Medulla oblongata (tissue), 1 donor: Measurements from ENCODE around the gene YY1.
"Not testable (repeated sequence)": the region's sequence is repeated elsewhere in the genome, so short reads cannot be mapped to it uniquely, and the experiment has no call there.

Experiments
- DNase-seq: peaks from one replicate; pipeline ENCODE4 v3.0.0-alpha.2; 2015; ENCODE audit errors: extremely low spot score

Gene YY1

DNA sequence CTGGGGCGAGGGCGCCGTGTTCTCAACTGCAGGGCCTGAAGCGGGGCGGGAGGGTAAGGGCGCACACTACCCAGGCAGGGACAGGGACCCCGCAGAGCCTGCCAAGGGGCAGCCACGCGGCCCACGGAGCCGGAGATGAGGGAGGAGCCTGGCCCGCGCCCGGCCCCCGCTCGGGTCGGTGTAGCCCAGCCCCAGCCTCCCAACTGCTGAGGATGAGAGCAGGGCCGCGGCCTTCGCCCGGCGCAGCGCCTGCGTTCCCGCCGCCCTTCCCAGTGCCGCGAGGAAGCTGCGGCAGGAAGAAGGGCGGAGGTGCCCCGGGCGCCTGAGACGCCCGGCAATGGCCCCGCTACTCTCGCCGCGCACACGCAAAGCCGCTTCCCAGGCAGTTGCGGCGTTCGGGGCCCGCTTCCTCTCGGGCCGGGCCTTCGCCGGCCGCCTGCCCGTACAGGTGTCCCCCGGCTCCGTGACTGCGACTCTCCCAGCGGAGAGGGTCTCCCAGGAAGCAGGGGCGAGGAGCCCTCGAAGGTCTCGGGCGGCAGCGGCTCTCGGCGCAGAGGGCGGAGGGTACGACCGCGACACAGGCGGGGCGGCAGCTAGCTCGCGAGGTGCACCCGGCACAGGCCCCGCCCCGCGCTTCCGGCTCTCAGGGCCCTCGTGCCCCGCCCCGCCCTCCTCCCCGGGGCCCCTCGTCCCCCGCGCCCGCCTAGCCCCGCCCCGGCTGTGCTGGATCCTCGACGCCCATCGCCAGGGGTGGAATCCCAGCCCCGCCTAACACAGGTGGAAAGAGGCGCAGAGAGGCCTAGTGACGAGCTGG, 24.8 kb upstream of the YY1 start:
- DNase-seq: peak; percentile 79

- DNase-seq: no peak
Observed at GRCh38 chr14:100214770-100215083, 24.2 kb upstream of the YY1 start.

- no peak for DNase-seq
Observed at GRCh38 chr14:100215330-100215885, 23.5 kb upstream of the YY1 start.

- DNase-seq: peak; percentile 19
Observed at GRCh38 chr14:100219126-100219785, 19.7 kb upstream of the YY1 start.

DNA sequence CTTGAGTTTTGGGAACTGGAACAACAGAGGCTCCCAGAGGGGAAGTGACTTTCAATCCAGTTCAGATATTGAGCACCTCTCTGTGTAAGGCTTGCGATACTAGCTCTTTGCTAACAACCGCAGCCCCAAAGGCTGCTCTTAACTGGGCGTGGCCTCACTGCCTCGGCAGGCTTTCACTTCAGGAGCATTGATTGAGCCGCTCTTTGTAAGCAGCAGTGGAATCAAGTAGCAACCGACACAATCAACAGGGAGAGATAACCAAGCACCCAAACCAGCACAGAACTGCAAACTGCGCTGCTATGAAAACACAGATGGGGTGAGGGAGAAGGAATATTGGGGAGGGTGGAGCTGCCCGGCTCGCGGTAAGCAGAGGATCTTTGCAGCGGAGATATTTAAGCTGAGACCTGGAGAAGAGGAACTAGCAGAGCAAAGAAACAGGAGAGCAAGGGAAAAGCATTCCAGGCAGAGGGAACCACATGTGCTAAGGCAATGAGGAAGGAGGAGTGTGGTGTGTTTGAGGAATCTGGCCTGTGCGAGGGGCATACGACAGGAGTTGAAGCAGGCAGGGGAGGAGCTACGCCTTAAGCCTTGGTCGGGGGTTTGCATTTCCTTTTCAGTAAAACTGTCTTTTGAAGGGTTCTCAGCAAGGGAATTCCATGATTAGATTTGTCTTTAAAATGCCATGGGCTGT, 17.3 kb upstream of the YY1 start:
- DNase-seq: peak; percentile 48

- no peak for DNase-seq
Observed at GRCh38 chr14:100222224-100223093, 16.5 kb upstream of the YY1 start.

DNA sequence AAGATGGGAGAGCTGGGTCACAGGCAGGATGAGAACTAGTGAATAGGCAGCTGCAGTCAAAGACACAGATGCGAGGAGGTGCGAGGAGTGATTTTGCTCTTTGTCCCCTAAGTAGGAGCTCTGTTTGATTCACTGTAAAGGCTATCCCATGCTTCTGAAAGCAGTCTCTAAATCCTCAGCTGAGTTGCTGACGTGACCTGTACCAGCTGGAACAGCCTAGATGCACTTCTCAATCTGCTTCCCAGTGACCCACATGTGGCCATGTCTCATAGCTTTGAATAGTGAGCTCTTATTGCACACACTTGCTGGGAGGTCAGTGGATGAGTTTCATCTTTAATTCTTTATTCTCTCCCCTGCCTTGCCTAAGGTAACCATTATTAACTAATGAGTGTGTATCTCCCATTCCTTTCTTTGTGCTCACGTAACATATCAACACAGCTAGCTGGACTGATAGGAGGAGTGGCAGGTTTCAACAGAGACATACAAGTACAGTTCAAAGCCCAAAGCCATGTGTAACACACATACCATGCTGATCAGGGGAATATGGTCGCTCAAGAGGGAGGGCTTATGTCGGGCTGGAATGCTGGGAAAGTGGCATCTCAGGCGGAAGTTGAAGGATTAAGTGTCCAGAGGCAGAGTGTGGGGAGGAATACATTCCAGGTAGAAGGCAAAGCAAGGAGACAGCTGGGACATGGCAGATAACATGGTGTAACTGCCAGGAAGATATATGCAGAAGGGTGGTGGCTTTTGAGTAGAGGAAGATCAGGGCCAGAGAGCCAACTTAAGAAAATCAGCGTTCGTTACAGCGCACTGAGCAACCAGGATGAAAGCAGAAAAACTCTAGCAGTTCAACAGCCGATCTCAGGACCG, 15.4 kb upstream of the YY1 start:
- no peak for DNase-seq

- DNase-seq: no peak
Observed at GRCh38 chr14:100224229-100224866, 14.6 kb upstream of the YY1 start.

GRCh38 chr14:100225169-100225568, 13.8 kb upstream of the YY1 start:
- no peak for DNase-seq

- no peak for DNase-seq
Observed at GRCh38 chr14:100230361-100230760, 8.6 kb upstream of the YY1 start.

GRCh38 chr14:100234511-100234910, 4.4 kb upstream of the YY1 start:
- DNase-seq: no peak

DNA sequence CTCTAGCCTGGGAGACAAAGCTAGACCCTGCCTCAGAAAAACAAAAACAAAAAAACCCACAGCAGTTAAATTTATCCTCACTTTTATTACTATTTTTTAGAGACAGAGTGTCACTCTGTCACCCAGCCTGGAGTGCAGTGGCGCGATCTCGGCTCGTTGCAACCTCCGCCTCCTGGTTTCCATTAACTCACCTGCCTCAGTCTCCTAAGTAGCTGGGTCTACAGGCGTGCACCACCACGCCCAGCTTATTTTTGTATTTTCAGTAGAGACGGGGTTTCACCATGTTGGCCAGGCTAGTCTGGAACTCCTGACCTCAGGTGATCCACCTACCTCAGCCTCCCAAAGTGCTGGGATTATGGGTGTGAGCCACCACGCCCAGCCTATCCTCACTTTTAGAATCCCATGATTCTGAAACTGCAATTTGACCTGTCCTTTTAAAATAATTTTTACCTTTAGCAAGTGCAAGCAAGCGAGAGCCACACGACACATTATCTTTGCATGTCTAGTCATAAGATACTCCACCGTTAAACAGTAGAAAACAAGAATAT, 2.6 kb upstream of the YY1 start:
- DNase-seq: not testable (repeated sequence)

DNA sequence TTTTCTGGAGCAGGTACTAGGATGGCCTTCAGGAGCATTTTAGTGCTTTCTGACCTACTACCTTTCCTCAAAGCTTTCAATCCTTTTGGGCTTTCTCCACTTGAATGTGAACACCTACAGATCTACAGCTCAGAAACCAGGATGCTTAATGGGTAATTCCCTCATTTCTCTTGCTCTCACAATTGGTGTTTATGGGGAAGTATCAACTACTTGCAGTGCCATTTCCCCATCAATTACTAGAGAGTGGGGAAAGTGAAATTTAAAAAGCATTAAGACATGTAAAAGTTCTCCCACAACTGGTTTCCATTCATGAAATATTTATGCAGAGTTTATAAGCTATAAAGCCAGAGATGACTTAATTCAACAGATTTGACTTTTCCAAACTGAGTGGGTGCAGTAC, 2.1 kb upstream of the YY1 start:
- no peak for DNase-seq

DNA sequence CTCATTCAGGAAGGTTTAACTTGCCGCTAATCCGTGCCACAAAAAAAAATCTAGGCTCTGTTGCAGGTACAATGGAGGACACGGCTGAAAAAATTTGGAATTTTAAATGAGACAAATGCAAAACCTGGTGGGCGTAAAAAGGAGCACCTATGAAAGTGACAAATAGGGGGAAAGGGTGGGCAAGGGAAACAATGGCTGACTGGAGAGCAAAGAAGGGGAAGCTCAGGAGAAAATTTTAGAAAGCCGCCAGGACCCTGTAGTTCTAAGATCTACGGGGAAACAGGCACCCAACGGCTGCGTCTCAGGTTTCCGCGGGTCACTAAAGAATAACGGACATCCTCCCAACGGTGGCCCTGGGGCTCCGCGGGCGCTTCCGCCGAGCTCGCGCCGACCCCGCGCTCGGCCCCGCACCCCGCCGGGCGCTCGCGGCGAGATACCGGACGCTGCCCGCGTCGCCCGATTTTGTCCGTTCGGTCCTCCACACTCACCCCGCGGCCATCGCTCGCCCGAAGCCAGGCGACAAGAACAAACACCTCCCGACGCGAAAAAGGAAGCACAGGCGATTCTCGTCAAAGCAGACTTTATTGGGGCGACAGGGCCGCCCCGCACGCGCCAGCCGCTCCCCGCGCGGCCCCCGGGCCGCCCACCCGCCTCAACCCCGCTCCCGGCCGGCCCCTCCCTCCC, 1.1 kb upstream of the YY1 start:
- peak; percentile 23 for DNase-seq

DNA sequence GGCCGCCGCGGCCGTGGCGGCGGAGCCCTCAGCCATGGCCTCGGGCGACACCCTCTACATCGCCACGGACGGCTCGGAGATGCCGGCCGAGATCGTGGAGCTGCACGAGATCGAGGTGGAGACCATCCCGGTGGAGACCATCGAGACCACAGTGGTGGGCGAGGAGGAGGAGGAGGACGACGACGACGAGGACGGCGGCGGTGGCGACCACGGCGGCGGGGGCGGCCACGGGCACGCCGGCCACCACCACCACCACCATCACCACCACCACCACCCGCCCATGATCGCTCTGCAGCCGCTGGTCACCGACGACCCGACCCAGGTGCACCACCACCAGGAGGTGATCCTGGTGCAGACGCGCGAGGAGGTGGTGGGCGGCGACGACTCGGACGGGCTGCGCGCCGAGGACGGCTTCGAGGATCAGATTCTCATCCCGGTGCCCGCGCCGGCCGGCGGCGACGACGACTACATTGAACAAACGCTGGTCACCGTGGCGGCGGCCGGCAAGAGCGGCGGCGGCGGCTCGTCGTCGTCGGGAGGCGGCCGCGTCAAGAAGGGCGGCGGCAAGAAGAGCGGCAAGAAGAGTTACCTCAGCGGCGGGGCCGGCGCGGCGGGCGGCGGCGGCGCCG, 381 bp downstream of the YY1 start:
- DNase-seq: no peak

- peak; percentile 86 for DNase-seq
Observed at GRCh38 chr14:100239840-100240667, 1.1 kb downstream of the YY1 start.

DNA sequence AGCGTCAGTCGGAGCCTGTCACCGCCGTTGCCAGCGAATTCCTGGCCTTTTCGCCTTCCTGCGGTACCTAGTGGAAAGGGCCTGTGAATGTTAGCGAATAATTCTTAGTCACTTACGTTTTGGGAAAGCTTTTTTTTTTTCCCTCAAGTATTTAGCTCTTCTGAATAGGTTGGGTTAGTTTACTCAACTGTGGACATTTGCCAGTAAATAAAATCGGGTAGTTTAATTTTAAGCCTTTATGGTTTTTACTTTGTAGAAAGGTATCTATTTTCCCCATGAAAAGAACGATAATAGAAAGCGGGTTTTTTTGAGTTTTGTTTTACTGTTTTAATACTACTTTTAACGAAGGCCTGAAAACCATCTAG, 1.7 kb downstream of the YY1 start:
- no peak for DNase-seq

GRCh38 chr14:100241279-100241678, 2.3 kb downstream of the YY1 start:
- DNase-seq: peak; percentile 22
